ENCODE data around the gene CLIP4. TPM values are rescaled to one million over a fixed set of nuclear protein-coding genes. Genes with fewer than 3 reads are reported as not detected.
A peak's percentile ranks its signal among the peaks of the same experiment; 100 is the strongest.
"Not testable (repeated sequence)": the region's sequence is repeated elsewhere in the genome, so short reads cannot be mapped to it uniquely, and the experiment has no call there.

CLIP4 gene
- total RNA-seq, 2 experiments from 2014 or later: 20.1 to 21.9 TPM

DNA sequence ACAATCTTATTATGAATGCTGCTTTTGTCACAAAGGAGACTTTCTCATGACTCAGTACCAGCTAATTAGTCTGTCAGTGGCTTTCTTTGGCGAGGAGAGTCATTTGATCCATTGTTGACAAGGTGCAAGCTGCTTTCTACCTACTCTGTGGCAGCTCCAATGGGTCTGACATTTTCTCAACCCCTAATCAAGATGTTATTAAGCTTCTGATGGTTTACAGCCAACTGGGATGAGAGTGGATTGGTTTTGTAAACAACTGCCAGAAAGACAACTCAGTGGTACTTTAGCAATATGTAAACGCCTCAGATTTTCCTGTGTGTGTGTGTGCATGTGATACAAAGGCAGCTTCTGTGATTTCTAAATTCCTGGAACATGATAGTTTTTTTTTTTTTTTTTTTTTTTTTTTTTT lies 8.2 kb upstream of the CLIP4 start:
- Mint-ChIP-seq H3K27ac (no peak overlapping the region), H3K9me3 (ENCODE audit: insufficient read depth) (no peaks in the 10 kb centered on the region), H3K36me3 (ENCODE audit: low read depth) (no peaks in the 10 kb centered on the region), H3K27me3 (ENCODE audit: low read depth) (peaks cover 6% of the 10 kb centered on the region), H3K4me1 (ENCODE audit: low read depth) (peaks cover 14% of the 10 kb centered on the region), H3K4me3 (no peak overlapping the region)
- CTCF ChIA-PET: interaction anchor here (1.3 kb wide), 1 partner anchor 23 kb away, joined by 4 read pairs; no protein-coding TSS in a partner anchor
- no peak for ATAC-seq
- POLR2A ChIA-PET: interaction anchor here (0.6 to 1.0 kb wide), 2 partner anchors 9 to 52 kb away, joined by 3 to 4 read pairs; no protein-coding TSS in a partner anchor
- DNase-seq: no peak

DNA sequence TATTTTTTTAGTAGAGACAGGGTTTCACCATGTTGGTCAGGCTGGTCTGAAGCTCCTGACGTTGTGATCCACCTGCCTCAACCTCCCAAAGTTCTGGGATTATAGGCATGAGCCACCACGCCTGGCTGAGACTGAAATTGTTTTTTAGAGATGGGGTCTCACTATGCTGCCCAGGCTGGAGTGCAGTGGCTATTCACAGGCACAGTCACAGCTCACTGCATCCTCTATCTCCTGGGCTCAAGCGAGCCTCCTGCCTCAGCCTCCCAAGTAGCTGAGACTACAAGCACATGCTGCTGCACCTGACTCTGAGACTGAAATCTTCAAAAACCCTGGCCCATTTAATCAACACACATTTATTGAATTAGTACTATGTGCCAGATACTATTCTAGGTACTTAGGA lies 7.7 kb upstream of the CLIP4 start:
- not testable (repeated sequence) for H3K9me3 Mint-ChIP-seq (ENCODE audit: insufficient read depth); DNase-seq; H3K36me3 Mint-ChIP-seq (ENCODE audit: low read depth); H3K27me3 Mint-ChIP-seq (ENCODE audit: low read depth); H3K27ac Mint-ChIP-seq; ATAC-seq; H3K4me3 Mint-ChIP-seq
- peaks cover 14% of the 10 kb centered on the region for H3K4me1 Mint-ChIP-seq (ENCODE audit: low read depth)
- POLR2A ChIA-PET: interaction anchor here (1.0 kb wide), 1 partner anchor 8 kb away, joined by 4 read pairs; no protein-coding TSS in a partner anchor
- CTCF ChIA-PET: interaction anchor here (1.3 kb wide), 1 partner anchor 24 kb away, joined by 4 read pairs; no protein-coding TSS in a partner anchor

DNA sequence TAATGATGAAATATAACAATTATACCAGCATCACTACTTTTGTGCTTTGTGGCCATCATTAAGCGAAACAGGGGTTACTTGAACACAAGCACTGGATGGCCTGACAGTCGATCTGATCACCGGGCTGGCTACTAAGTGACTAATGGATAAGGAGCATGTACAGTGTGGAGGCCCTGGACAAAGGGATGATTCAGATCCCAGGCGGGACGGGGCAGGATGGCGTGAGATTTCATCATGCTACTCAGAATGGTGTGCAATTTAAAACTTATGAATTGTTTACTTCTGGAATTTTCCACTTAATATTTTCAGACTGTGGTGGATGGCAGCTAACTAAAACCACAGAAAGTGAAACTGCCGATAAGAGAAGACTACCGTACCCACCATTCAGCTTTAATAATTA lies 7.0 kb upstream of the CLIP4 start:
- no peak overlapping the region for H3K27ac Mint-ChIP-seq
- POLR2A ChIA-PET: no interaction called here
- no peak for ATAC-seq

DNA sequence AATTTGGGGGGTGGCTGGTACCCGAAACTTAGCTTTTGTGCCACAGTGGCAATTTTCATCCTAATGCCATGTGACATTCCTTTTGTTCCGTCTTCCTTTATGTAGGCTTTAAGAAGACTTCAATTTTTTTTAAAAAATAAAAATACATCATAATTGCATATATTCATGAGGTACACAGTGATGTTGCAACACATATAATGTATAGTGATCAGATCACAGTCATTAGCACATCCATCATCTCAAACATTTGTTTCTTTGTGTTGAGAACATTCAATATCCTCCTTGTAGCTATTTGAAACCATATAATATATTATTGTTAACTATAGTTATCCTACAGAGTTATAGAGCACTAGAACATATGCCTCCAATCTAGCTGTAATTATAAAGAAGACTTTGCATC lies 6.0 kb upstream of the CLIP4 start:
- DNase-seq (no peak), ATAC-seq (no peak)
- H3K27ac Mint-ChIP-seq: no peak overlapping the region
- CTCF ChIA-PET: interaction anchor here (0.7 kb wide), 1 partner anchor 21 kb away, joined by 3 read pairs; no protein-coding TSS in a partner anchor
- peaks cover 15% of the 10 kb centered on the region for H3K4me1 Mint-ChIP-seq (ENCODE audit: low read depth)
- no peaks in the 10 kb centered on the region for H3K36me3 Mint-ChIP-seq (ENCODE audit: low read depth)
- POLR2A ChIA-PET: no interaction called here
- H3K27me3 Mint-ChIP-seq (ENCODE audit: low read depth): peaks cover 19% of the 10 kb centered on the region
- no peak overlapping the region for H3K4me3 Mint-ChIP-seq
- H3K9me3 Mint-ChIP-seq (ENCODE audit: insufficient read depth): no peaks in the 10 kb centered on the region

More for the DNA sequence above, 7.0 kb upstream of the CLIP4 start:
- Mint-ChIP-seq H3K27me3 (ENCODE audit: low read depth) (peaks cover 11% of the 10 kb centered on the region), H3K4me1 (ENCODE audit: low read depth) (peaks cover 14% of the 10 kb centered on the region), H3K9me3 (ENCODE audit: insufficient read depth) (no peaks in the 10 kb centered on the region), H3K4me3 (no peak overlapping the region), H3K36me3 (ENCODE audit: low read depth) (no peaks in the 10 kb centered on the region)
- no peak for DNase-seq
- CTCF ChIA-PET: no interaction called here

DNA sequence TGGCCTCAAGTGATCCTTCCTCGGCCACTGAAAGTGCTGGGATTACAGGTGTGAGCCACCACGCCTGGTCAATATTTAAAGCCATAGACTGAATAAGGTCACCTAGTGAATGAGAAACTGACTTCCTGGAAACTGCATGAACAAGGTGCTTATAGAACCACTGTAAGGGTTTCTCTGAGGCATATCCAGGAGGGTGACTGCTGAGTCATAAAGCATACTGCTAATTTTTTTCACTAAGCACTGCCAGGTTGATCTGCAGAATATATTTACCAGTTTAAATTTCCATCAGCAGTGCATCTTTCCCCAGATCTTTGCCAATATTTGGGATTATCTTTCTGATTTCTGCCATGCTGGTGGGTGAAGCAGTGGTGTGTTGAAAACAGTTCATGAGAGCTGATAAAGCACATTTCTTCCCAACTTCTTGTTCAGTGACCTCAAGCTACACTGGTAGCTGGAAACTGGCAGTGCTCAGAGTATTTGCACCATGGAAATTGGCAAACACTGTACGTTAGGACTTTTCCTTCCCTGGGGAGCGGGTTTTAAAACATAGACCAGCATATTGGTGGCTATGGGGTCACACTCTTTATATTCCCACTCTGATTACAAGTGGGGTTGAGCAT lies 4.2 kb upstream of the CLIP4 start:
- Mint-ChIP-seq H3K27ac (no peak overlapping the region), H3K27me3 (ENCODE audit: low read depth) (peaks cover 22% of the 10 kb centered on the region), H3K4me1 (ENCODE audit: low read depth) (peaks cover 22% of the 10 kb centered on the region), H3K4me3 (no peak overlapping the region), H3K36me3 (ENCODE audit: low read depth) (peaks cover 3% of the 10 kb centered on the region), H3K9me3 (ENCODE audit: insufficient read depth) (no peaks in the 10 kb centered on the region)
- ATAC-seq (no peak), DNase-seq (no peak)
- ChIA-PET POLR2A (interaction anchor here (1.1 kb wide), 1 partner anchor 96 kb away, joined by 4 read pairs; no protein-coding TSS in a partner anchor), CTCF (no interaction called here)

DNA sequence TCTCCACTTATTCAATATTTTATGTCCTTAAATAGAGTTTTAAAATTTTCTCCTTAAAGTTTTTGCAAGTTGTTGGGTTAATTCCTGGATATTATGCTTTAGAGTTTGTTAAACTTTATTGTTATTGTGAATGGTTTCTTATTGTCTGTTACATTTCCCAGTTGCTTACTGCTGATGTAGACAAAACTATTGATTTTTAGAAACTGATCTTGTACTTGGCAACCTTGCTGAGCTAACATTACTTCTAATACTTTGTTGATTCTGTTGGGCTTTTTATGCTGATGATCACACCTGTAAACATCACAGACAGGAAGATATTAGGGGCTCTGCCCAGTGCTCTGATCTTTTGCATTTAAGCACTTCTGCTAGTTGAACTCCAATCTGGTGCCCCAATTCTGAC lies 2.8 kb upstream of the CLIP4 start:
- Mint-ChIP-seq H3K9me3 (ENCODE audit: insufficient read depth) (no peaks in the 10 kb centered on the region), H3K4me3 (no peak overlapping the region), H3K4me1 (ENCODE audit: low read depth) (peaks cover 33% of the 10 kb centered on the region), H3K36me3 (ENCODE audit: low read depth) (peaks cover 5% of the 10 kb centered on the region), H3K27me3 (ENCODE audit: low read depth) (peaks cover 22% of the 10 kb centered on the region), H3K27ac (no peak overlapping the region)
- ATAC-seq (no peak), DNase-seq (no peak)
- POLR2A ChIA-PET: no interaction called here
- CTCF ChIA-PET: no interaction called here

DNA sequence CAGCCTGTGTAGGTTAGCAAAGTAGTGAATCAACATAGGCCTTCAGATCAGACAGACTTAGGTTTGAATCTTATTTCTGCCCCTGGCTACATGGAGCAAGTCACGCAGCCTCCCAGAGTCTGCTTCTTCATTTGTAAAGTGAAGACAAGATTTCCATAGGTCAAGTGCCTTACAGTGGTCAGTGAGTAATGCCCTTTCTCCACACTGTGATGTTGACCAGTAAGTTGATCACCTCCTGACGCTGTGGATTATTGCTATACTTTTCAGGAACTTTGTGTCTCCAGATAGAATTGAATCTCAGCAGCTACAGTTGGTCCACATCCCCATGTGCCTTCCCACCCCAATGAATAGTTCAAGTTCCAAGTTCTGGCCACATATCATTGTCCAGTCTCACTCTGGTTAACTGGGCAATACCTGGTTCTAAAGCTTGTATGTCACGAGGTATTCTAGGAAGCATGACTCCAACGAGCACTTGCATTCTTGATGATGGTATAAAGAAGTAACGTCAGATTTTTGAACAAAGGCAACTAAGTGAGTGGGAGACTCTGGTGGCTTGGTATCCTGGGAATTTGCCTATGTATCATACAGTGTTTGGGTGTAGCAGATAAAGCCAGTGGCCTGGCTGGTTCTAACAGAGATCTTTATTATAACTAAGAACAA lies 2.1 kb upstream of the CLIP4 start:
- DNase-seq (no peak), ATAC-seq (no peak)
- Mint-ChIP-seq H3K9me3 (ENCODE audit: insufficient read depth) (no peaks in the 10 kb centered on the region), H3K4me1 (ENCODE audit: low read depth) (peaks cover 41% of the 10 kb centered on the region), H3K4me3 (no peak overlapping the region), H3K27me3 (ENCODE audit: low read depth) (peaks cover 21% of the 10 kb centered on the region), H3K27ac (no peak overlapping the region), H3K36me3 (ENCODE audit: low read depth) (peaks cover 12% of the 10 kb centered on the region)
- POLR2A ChIA-PET: interaction anchor here (0.9 to 1.5 kb wide), 2 partner anchors 98 to 102 kb away, joined by 4 read pairs; no protein-coding TSS in a partner anchor
- CTCF ChIA-PET: interaction anchor here (1.0 kb wide), 1 partner anchor 9 kb away, joined by 4 read pairs; no protein-coding TSS in a partner anchor

DNA sequence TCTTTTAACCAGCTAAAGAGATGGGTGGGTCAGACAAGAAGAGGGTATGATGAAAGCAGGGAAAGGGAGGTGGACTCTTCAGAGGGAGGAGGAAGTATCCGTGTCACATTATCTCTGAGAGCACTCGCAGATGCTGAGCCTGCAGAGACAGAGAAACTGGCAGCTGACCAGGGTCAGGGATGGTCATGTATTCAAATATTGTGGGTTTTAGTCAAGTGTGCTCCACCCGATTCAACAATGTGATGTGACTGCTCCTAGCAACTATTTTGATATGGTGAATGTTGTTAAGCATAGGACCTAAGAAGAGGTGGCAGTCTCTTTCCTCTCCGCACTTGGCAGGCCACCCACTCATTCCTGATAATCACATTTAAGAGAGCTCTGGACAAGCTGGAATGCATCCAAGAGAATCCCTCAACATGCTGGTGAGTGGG lies 1.3 kb upstream of the CLIP4 start:
- H3K27ac Mint-ChIP-seq: peak overlapping the region; percentile 93
- peaks cover 20% of the 10 kb centered on the region for H3K27me3 Mint-ChIP-seq (ENCODE audit: low read depth)
- H3K4me1 Mint-ChIP-seq (ENCODE audit: low read depth): peaks cover 46% of the 10 kb centered on the region
- peaks cover 12% of the 10 kb centered on the region for H3K36me3 Mint-ChIP-seq (ENCODE audit: low read depth)
- H3K9me3 Mint-ChIP-seq (ENCODE audit: insufficient read depth): no peaks in the 10 kb centered on the region
- ChIA-PET CTCF (interaction anchor here (0.7 to 1.0 kb wide), 2 partner anchors 9 to 16 kb away, joined by 3 to 4 read pairs; no protein-coding TSS in a partner anchor), POLR2A (interaction anchor here (0.9 to 1.5 kb wide), 2 partner anchors 99 to 103 kb away, joined by 4 read pairs; no protein-coding TSS in a partner anchor)
- DNase-seq (no peak), ATAC-seq (no peak)
- H3K4me3 Mint-ChIP-seq: peak overlapping the region; percentile 88

DNA sequence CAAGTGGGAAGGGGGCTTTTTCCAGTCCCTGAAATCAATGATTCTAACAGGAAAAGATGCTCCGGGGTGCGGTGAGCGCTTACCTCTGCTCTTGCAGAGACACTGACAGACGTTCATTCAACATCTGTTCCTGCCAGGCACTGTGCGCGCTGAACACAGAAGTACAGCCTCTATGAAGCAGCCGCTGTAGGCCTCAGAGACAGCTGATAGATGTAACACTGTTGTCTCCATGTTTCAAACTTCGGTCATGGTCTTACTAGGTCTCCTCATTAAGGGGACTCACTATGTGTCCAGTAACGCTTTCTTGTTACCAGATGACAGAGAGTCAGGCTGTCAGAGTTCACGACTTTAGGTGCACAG lies 649 bp upstream of the CLIP4 start:
- Mint-ChIP-seq H3K27me3 (ENCODE audit: low read depth) (peaks cover 20% of the 10 kb centered on the region), H3K9me3 (ENCODE audit: insufficient read depth) (no peaks in the 10 kb centered on the region), H3K36me3 (ENCODE audit: low read depth) (peaks cover 12% of the 10 kb centered on the region), H3K4me1 (ENCODE audit: low read depth) (peaks cover 53% of the 10 kb centered on the region), H3K4me3 (peak overlapping the region; percentile 88), H3K27ac (peak overlapping the region; percentile 93)
- ATAC-seq (no peak), DNase-seq (no peak)
- POLR2A ChIA-PET: interaction anchor here (1.5 kb wide), 1 partner anchor 99 kb away, joined by 4 read pairs; no protein-coding TSS in a partner anchor
- CTCF ChIA-PET: interaction anchor here (0.7 kb wide), 1 partner anchor 15 kb away, joined by 3 read pairs; no protein-coding TSS in a partner anchor

DNA sequence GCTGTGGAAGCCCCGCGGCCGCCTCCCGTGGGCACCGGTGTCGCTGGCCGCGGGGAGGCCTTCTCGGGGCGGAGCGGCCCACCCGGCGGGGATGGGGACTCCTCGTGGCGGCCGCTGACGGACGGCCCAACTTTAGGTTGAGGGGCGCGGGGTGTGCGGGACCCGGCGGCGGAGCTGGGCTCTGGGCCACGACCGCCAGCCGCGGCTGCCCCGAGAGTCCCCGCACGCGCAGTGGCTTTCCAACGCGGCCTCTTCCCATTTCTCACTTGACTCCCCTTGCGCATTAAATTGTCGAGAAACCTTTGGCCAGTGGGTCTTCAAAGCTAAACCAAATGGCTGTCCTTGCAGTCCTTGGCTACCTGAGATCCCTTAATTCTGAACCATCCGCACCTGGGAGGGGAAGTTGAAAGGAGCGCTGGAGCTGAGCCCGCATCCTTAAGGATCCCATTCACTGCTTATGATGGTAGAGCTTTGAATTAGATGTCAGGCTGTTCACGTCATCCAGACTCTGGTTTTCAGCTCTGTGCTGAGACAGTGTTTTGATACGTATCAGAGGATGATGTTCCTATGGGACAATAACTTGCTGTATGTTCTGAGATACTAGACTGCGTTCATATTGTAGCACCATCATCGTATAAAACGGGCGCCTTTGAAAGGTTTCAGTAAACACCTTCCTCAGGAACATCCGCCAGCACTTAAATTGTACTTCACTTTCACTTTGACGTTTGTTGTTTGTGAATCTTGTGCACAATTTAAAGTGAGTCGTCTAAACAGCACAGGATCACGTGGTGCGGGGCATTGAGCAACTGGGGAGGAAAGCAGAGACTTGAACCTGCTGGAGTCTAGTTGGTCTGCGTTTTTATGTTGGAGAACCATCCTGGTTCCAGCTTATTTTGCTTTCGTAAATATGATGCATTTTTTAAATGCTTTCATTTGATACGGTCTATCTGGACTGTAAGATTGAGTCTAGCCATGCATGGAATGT lies 874 bp downstream of the CLIP4 start:
- ChIA-PET CTCF (interaction anchor here (0.8 to 5.2 kb wide), 4 partner anchors 14 to 157 kb away, joined by 3 to 35 read pairs (median 6); no protein-coding TSS in a partner anchor), POLR2A (interaction anchor here (0.6 to 2.9 kb wide), 12 partner anchors 9 to 222 kb away, joined by 3 to 23 read pairs (median 4); partner anchors contain the start of gene WDR43)
- Mint-ChIP-seq H3K9me3 (ENCODE audit: insufficient read depth) (no peaks in the 10 kb centered on the region), H3K36me3 (ENCODE audit: low read depth) (peaks cover 20% of the 10 kb centered on the region), H3K4me1 (ENCODE audit: low read depth) (peaks cover 49% of the 10 kb centered on the region), H3K4me3 (peak overlapping the region; percentile 80), H3K27ac (peak overlapping the region; percentile 91), H3K27me3 (ENCODE audit: low read depth) (peaks cover 16% of the 10 kb centered on the region)
- DNase-seq (peak; percentile 86), ATAC-seq (peak; percentile 62)

All from activated CD8-positive, alpha-beta T cell treated with anti-CD3 and anti-CD28 coated beads, Interleukin-2, amount 10 ng/mL, durations not matched to agents 7 days and 5 days (primary cell).